ENCODE measurements around the gene RGS9.

DNA sequence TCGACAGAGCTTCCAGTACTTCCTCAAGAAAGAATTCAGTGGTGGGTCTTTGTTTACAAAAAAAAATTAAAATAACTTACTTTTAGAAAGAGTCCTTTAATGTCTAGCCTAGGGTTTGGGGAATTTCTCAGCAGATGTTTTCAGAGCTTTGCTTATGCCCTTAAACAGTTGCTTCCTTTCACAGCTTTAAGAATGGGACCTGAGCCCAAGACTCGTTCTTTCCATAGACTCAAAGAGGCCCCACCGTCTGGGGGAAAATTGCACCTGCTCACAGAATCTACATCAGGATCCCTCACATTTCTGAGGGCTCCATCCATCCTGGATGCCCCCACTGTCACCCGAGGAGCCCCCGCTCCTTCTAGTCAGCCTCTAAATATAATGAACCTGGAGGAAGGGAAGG, 60.0 kb downstream of the RGS9 start:
- no peak for TF ChIP-seq ZFX (IDR thresholded peaks at IDR 0.05; ENCODE audit: borderline replicate concordance)
- TF ChIP-seq, protein P1, sequence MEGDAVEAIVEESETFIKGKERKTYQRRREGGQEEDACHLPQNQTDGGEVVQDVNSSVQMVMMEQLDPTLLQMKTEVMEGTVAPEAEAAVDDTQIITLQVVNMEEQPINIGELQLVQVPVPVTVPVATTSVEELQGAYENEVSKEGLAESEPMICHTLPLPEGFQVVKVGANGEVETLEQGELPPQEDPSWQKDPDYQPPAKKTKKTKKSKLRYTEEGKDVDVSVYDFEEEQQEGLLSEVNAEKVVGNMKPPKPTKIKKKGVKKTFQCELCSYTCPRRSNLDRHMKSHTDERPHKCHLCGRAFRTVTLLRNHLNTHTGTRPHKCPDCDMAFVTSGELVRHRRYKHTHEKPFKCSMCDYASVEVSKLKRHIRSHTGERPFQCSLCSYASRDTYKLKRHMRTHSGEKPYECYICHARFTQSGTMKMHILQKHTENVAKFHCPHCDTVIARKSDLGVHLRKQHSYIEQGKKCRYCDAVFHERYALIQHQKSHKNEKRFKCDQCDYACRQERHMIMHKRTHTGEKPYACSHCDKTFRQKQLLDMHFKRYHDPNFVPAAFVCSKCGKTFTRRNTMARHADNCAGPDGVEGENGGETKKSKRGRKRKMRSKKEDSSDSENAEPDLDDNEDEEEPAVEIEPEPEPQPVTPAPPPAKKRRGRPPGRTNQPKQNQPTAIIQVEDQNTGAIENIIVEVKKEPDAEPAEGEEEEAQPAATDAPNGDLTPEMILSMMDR (IDR thresholded peaks at IDR 0.05), result no peak
